PC-3 (cell line): ENCODE data around the gene ZNF684.

Source experiments
- CTCF ChIP-seq: fragments of 300-600 bp; sonication (generic); conservative IDR thresholded peaks from 2 replicates; pipeline ENCODE4 v1.5.1; 2017; ENCODE audit warnings: antibody characterized with exemption, low read depth, mild to moderate bottlenecking, low read length
- EZH2 ChIP-seq: fragments of 300-600 bp; sonication (generic); IDR thresholded peaks from one replicate; pipeline ENCODE4 v1.6.1; 2017; ENCODE audit warnings: antibody characterized with exemption, mild to moderate bottlenecking, low read length; ENCODE audit not compliant: unreplicated experiment

DNA sequence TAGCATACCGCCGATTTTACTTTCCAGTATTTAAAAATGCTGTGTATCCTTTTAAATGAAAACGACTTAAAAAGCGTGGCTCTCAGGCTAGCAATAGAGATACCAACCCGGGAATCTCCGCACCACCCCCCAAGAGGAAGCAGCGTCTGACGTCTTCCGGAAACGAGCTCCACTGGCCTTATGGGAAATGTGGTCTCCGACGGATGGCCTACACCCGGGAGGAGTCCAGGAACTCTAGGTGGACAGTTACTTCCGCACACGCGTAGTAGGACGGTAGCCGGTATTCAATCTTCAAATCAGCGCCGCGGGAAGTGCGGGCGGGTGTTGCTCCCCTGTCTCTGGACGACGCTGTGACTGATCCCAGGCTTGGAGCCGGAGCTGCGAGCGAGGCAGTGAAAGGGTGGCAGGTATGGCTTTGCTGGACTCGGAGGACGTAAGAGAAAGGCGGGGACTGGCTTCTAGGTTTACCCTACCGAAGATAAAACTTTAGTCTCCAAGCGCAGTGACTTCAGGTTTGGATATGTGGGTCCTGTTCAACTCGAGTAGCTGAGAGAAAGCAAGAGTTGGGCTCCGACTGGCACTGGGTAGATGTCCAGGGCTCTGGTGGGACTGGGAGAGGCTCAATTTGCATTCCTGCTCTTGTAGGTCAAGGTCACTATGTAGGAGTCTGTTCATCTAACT, at the start of gene ZNF684:
- TF ChIP-seq EZH2, result no peak
- TF ChIP-seq CTCF, result no peak
